ENCODE data around the gene POLDIP3. TPM values are rescaled to one million over a fixed set of nuclear protein-coding genes. Genes with fewer than 3 reads are reported as not detected.

POLDIP3 gene
- total RNA-seq, 2 donors from 2014 or later, result 81.9 to 102 TPM

GRCh38 chr22:42596863-42597530, 17.7 kb downstream of the POLDIP3 start:
- TF ChIP-seq, protein P1, sequence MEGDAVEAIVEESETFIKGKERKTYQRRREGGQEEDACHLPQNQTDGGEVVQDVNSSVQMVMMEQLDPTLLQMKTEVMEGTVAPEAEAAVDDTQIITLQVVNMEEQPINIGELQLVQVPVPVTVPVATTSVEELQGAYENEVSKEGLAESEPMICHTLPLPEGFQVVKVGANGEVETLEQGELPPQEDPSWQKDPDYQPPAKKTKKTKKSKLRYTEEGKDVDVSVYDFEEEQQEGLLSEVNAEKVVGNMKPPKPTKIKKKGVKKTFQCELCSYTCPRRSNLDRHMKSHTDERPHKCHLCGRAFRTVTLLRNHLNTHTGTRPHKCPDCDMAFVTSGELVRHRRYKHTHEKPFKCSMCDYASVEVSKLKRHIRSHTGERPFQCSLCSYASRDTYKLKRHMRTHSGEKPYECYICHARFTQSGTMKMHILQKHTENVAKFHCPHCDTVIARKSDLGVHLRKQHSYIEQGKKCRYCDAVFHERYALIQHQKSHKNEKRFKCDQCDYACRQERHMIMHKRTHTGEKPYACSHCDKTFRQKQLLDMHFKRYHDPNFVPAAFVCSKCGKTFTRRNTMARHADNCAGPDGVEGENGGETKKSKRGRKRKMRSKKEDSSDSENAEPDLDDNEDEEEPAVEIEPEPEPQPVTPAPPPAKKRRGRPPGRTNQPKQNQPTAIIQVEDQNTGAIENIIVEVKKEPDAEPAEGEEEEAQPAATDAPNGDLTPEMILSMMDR (conservative IDR thresholded peaks at IDR 0.05), result peak; percentile 38
- Mint-ChIP-seq H3K27ac (peak overlapping the region; percentile 75), H3K9me3 (no peaks in the 10 kb centered on the region), H3K4me3 (no peak overlapping the region), H3K4me1 (no peaks in the 10 kb centered on the region), H3K36me3 (ENCODE audit: low read depth) (peaks cover 84% of the 10 kb centered on the region), H3K27me3 (ENCODE audit: insufficient read depth) (no peaks in the 10 kb centered on the region)
- Histone ChIP-seq H3K9ac (ENCODE audit: extremely low read depth, low read length, poor library complexity, severe bottlenecking) (no peak overlapping the region), H3K36me3 (ENCODE audit: control insufficient read depth, insufficient read depth, low read length) (peaks cover 86% of the 10 kb centered on the region), H3K4me1 (ENCODE audit: control insufficient read depth, insufficient read depth, low read length) (no peaks in the 10 kb centered on the region), H3K9me3 (ENCODE audit: control insufficient read depth, low read length) (no peaks in the 10 kb centered on the region), H3K4me3 (ENCODE audit: low read length) (no peak overlapping the region), H3K27ac (ENCODE audit: low read depth, low read length) (no peak overlapping the region), H3K27me3 (ENCODE audit: control insufficient read depth, insufficient read depth, low read length, poor library complexity, severe bottlenecking) (no peaks in the 10 kb centered on the region)
- DNase-seq, result no peak
- 96 to 98% methylated on average over 7 to 11 of the region's 11 CpGs for WGBS, 2 experiments (ENCODE audit: insufficient coverage in 1 of 2, insufficient read length in 1 of 2)

DNA sequence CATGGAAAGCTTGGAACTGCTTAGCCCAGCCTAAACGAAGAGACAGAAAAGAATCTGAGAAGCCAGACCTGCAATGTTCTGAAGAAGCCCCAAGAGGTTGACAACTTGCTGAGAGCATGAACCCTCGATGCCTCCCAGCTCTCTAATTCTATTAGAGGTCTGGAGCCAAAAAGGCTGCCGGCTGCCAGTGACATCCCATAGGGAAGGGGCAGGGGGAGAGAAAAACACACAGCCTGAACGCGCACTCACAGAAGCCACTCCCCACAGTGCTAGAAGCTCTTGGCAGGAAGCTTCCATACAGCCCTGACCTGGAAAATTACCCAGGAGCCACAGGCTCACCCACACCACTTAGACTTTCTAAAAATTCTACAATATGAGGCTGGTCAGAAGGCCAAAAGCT, 18.3 kb downstream of the POLDIP3 start:
- DNase-seq, result no peak
- Histone ChIP-seq H3K4me1 (ENCODE audit: control insufficient read depth, insufficient read depth, low read length) (no peaks in the 10 kb centered on the region), H3K27ac (ENCODE audit: low read depth, low read length) (no peak overlapping the region), H3K9ac (ENCODE audit: extremely low read depth, low read length, poor library complexity, severe bottlenecking) (no peak overlapping the region), H3K27me3 (ENCODE audit: control insufficient read depth, insufficient read depth, low read length, poor library complexity, severe bottlenecking) (no peaks in the 10 kb centered on the region), H3K9me3 (ENCODE audit: control insufficient read depth, low read length) (no peaks in the 10 kb centered on the region), H3K36me3 (ENCODE audit: control insufficient read depth, insufficient read depth, low read length) (peaks cover 89% of the 10 kb centered on the region), H3K4me3 (ENCODE audit: low read length) (no peak overlapping the region)
- Mint-ChIP-seq H3K27ac (no peak overlapping the region), H3K4me3 (no peak overlapping the region), H3K36me3 (ENCODE audit: low read depth) (peaks cover 87% of the 10 kb centered on the region), H3K9me3 (no peaks in the 10 kb centered on the region), H3K4me1 (no peaks in the 10 kb centered on the region), H3K27me3 (ENCODE audit: insufficient read depth) (no peaks in the 10 kb centered on the region)
- WGBS, 2 experiments (ENCODE audit: insufficient coverage in 1 of 2, insufficient read length in 1 of 2), result 94 to 100% methylated on average over 3 to 5 of the region's 5 CpGs
- TF ChIP-seq, protein P1 (conservative IDR thresholded peaks at IDR 0.05), result no peak

DNA sequence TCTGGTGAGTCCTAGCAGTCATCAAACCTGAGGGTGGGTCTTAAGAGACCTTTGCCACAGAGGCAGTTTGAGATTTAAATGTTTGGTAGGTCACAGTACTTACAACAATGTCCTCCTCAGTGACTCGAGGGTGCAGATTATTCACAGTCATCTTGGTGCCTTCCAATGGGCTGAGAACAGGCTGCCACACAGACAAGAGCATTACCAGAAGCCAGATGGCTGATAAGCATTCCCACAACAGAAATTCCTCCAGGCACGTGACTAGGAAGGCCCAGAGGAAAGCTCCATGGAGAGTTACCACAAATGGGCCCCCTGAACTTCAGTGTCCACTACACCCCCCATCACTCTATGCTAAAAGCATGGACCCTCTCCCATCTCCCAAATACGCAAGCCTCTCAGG, 19.2 kb downstream of the POLDIP3 start:
- peaks cover 86% of the 10 kb centered on the region for H3K36me3 Mint-ChIP-seq (ENCODE audit: low read depth)
- 89 to 97% methylated on average over 3 of the region's 3 CpGs for WGBS, 2 experiments (ENCODE audit: insufficient coverage in 1 of 2, insufficient read length in 1 of 2)

More for the DNA sequence above, 19.2 kb downstream of the POLDIP3 start:
- no peaks in the 10 kb centered on the region for H3K27me3 Mint-ChIP-seq (ENCODE audit: insufficient read depth)
- DNase-seq, result no peak
- TF ChIP-seq, protein P1 (conservative IDR thresholded peaks at IDR 0.05), result no peak
- Histone ChIP-seq H3K4me1 (ENCODE audit: control insufficient read depth, insufficient read depth, low read length) (no peaks in the 10 kb centered on the region), H3K9me3 (ENCODE audit: control insufficient read depth, low read length) (no peaks in the 10 kb centered on the region), H3K27me3 (ENCODE audit: control insufficient read depth, insufficient read depth, low read length, poor library complexity, severe bottlenecking) (no peaks in the 10 kb centered on the region), H3K4me3 (ENCODE audit: low read length) (no peak overlapping the region), H3K9ac (ENCODE audit: extremely low read depth, low read length, poor library complexity, severe bottlenecking) (no peak overlapping the region), H3K27ac (ENCODE audit: low read depth, low read length) (no peak overlapping the region), H3K36me3 (ENCODE audit: control insufficient read depth, insufficient read depth, low read length) (peaks cover 87% of the 10 kb centered on the region)
- H3K4me3 Mint-ChIP-seq, result no peak overlapping the region
- no peaks in the 10 kb centered on the region for H3K4me1 Mint-ChIP-seq
- H3K27ac Mint-ChIP-seq, result peak overlapping the region; percentile 82
- no peaks in the 10 kb centered on the region for H3K9me3 Mint-ChIP-seq
